ENCODE measurements around the gene HSFY2.
"Not testable (repeated sequence)": the region's sequence is repeated elsewhere in the genome, so short reads cannot be mapped to it uniquely, and the experiment has no call there.

The HSFY2 gene, protein sequence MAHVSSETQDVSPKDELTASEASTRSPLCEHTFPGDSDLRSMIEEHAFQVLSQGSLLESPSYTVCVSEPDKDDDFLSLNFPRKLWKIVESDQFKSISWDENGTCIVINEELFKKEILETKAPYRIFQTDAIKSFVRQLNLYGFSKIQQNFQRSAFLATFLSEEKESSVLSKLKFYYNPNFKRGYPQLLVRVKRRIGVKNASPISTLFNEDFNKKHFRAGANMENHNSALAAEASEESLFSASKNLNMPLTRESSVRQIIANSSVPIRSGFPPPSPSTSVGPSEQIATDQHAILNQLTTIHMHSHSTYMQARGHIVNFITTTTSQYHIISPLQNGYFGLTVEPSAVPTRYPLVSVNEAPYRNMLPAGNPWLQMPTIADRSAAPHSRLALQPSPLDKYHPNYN

DNA sequence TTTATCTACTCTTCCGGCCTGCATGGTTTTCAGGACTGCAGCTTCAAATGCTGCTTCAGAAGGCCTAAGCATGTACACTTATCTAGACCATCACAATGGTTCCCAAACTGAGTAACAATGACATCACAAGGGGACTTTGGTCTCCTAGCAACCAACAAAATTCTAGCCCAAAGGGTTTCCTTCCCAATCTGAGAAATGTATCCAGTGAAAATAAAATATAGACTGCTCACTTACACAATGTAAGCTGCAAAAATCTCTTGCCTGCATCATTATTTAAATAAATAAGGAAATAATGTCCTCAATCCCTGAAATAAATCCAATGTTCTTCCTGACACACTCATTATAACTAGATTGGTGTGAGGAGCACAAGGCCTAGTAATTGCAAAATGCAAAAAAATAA lies at the start of gene HSFY2:
Gene HSFY2, minus strand, starts transcription at position 101 of the 400 bp plus-strand sequence. CDS start 117 bp downstream, outside the sequence.
- CTCF ChIA-PET; POLR2A ChIA-PET (ENCODE audit: low non-redundant PET); DNase-seq (ENCODE audit: low spot score); H3K27ac ChIP-seq: not testable (repeated sequence)

DNA sequence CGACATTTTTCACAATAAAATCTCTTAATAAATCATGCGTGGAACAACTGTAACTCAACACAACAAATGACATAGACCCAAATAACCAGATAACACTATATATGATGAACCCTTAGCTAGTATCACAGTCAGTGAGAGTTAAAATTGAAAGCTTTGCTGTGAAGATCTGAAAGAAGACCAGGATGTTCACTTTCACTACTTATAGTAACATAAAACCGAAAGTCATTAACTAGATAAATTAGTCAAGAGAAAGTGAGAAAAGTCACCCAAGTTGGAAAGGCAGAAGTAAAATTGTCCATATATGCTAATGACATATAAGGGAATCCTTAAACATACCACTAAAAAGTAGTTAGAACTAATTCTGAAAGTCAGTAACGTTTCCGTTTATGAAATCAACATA lies 42.2 kb upstream of the HSFY2 start:
- DNase-seq (ENCODE audit: low spot score); POLR2A ChIA-PET (ENCODE audit: low non-redundant PET); CTCF ChIA-PET; H3K27ac ChIP-seq: not testable (repeated sequence)

DNA sequence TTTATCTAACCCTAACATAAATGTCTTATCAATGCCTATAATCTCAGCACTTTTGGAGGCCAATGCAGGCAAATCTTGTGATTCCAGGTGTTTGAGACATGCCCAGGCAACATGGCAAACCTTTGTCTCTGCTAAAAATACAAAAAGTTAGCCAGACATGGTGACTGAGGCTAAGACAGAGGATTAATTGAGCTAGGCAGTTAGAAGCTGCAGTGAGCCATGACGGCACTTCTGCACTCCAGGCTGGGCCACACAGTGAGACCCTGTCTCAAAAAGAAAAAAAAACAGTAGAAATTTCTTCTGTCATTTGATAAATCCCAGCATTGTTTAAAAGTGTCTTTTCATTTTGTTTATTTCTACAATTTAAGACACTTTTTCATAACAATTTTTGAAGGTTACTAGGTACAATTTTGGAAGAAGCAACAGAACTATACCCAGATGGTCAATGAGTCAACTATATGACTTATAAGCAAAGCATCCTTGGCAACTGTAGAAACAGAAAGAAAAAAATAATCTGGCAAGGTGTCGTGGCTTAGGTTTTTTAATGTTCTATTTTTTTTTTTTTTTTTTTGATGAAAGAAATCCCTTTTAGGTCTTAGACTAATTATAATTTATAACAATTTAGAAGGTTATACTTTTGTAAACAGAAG lies 15.3 kb upstream of the HSFY2 start:
- POLR2A ChIA-PET (ENCODE audit: low non-redundant PET), result not testable (repeated sequence)

DNA sequence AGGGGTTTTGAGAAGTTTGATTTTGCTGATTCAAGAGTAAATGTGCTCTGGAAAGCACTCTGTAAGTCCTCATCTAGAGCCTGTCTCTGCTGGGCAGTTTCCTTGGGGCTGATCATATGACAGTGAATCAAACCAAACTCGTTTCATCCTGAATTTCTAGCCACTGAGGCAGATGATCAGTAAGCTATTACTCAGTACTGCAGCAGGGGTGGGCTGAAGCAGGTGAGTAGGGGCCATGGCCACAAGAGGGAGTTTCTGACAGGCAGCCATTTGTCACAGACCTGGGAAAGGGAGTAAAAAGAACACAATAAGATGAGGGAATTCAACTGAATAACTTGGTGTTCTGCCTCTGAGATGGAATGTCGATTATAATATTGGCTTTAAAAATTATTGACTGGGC lies 19.5 kb downstream of the HSFY2 start:
- CTCF ChIA-PET; H3K27ac ChIP-seq; DNase-seq (ENCODE audit: low spot score); POLR2A ChIA-PET (ENCODE audit: low non-redundant PET): not testable (repeated sequence)

More for the DNA sequence above, 15.3 kb upstream of the HSFY2 start:
- DNase-seq (ENCODE audit: low spot score); H3K27ac ChIP-seq; CTCF ChIA-PET: not testable (repeated sequence)

DNA sequence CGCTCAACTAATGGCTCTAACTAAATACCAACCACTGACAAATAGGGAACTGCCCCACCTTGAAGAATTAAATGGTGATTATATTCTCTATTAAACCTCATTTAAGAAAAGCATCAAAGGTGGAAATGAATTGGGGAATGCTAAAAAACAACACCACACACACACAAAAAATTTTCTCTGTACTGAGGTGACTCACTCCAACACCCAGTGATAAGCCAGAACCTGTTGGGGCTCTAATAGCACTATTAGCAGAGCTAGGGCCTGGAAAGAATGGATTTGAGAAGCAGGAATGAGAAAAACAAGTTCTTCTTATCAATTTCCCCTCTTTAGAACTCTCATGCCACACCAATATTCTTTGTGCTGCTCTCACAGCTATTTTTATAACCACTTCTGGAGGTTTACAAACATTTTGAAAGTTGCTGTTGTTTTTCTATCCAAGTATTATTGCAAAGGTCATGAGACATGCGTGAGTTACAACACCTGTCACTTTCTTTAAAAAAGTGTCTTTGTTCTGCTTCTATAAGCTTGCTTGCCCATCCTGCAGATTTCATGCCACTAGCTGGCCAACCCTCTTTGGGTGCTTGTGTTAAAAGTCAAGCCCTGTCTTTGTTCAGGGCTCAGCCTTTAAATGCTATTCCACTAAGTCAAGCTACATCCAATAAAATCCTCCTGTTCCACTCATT lies 20.3 kb downstream of the HSFY2 start:
- H3K27ac ChIP-seq; DNase-seq (ENCODE audit: low spot score); CTCF ChIA-PET; POLR2A ChIA-PET (ENCODE audit: low non-redundant PET): not testable (repeated sequence)

DNA sequence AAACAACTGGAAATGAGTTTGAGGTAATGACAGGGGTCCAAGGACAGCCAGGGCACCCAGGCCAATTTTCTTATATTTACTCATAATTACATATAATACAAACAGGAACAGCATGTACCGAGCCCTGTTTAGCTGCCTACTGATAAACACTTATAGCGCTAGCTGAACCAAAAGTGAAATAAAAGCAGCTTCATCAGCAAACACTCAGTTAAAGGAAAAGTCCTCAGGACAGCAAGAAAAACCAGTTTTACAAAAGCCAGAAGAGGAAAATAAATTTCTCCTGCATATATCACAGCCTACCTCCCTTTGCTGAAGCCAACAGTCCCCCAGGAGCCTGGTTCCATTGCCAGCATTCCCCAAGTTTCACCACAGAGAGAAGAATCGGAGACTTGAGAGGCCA lies 49.8 kb downstream of the HSFY2 start:
- DNase-seq (ENCODE audit: low spot score); POLR2A ChIA-PET (ENCODE audit: low non-redundant PET); H3K27ac ChIP-seq; CTCF ChIA-PET: not testable (repeated sequence)

Data from RWPE1 (cell line).